Omental fat pad (tissue), 4 donors: Measurements from ENCODE around the gene DNHD1. TPM values are rescaled to one million over a fixed set of nuclear protein-coding genes. Genes with fewer than 3 reads are reported as not detected.

Experiments
- ATAC-seq: fragments of 150-250 bp; one replicate; pipeline ENCODE4 v1.9.1; 2016; ENCODE audit warnings: mild to moderate bottlenecking, moderate library complexity; ENCODE audit not compliant: low FRiP score
- DNase-seq: peaks from one replicate; pipeline ENCODE4 v3.0.0-alpha.2; 2019; ENCODE audit warnings: low spot score
- CTCF ChIP-seq, 3 donors: fragments of 450-650 bp; IDR thresholded peaks; one replicate each; pipeline ENCODE4 v1.5.1; 2016 to 2017; ENCODE audit warnings: antibody characterized with exemption in 3 of 3, mild to moderate bottlenecking in 3 of 3, moderate library complexity in 2 of 3
- total RNA-seq, 4 donors: library from RNA; depleted of rRNA; stranded (reverse); fragments of >200 nt; gene quantifications; one replicate each; pipeline ENCODE4 v1.1.0, GENCODE V29; 2016

DNHD1 gene
- total RNA-seq, 4 donors from 2014 or later: 11.7 to 20.5 (median 16.6) TPM

DNA sequence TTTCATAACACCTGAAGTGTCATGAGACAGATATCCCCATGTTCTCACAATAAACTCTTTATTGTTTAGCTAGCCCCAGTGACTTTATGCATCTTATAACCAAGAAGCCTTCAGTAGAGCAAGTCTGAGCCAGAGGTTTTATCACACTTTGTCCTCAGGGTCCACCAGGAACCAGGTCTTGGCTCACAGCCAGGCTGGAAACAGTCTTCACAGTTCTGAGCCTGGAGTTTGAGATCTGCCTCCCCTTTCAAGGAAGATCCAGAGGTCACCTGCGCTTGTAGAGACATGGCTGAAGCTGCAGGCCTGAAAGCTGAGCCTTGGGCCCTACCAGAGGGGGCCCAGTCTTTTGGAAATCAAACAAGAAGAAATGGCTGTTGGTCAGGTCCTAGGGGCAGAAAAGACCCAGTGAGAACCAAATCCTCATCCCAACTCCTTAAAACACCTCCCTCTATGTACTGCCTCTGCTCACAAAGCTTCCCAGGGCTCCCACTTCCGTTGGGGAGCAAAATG, 102.9 kb downstream of the DNHD1 start:
- ATAC-seq (no peak), DNase-seq (no peak)
- no peak for TF ChIP-seq CTCF (IDR thresholded peaks at IDR 0.05)

DNA sequence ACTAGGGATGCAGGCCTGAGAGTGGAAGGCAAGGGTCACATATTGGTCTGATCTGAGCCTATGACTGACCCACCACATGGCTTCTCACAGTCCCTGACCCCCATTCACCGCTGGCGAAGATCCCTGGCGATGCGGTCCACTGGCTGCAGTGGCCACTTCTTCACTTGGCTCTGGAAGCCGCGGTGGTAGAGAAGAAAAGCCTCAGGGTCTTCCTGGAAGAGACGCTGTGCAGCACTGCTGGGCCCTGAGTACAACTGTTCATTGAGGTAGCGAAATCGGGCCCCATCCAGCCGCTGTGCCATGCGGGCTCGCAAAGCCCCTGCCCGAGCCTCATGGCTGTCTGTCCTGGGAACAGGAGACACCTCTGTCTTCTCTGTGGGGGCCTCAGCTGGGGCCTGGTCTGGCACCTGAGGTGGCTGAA, 104.0 kb downstream of the DNHD1 start:
- ATAC-seq (no peak), DNase-seq (no peak)

GRCh38 chr11:6602096-6602940, 105.2 kb downstream of the DNHD1 start:
- ATAC-seq (no peak), DNase-seq (no peak)
- no peak for TF ChIP-seq CTCF (IDR thresholded peaks at IDR 0.05)

More for the DNA sequence above, 104.0 kb downstream of the DNHD1 start:
- no peak for TF ChIP-seq CTCF (IDR thresholded peaks at IDR 0.05)

DNA sequence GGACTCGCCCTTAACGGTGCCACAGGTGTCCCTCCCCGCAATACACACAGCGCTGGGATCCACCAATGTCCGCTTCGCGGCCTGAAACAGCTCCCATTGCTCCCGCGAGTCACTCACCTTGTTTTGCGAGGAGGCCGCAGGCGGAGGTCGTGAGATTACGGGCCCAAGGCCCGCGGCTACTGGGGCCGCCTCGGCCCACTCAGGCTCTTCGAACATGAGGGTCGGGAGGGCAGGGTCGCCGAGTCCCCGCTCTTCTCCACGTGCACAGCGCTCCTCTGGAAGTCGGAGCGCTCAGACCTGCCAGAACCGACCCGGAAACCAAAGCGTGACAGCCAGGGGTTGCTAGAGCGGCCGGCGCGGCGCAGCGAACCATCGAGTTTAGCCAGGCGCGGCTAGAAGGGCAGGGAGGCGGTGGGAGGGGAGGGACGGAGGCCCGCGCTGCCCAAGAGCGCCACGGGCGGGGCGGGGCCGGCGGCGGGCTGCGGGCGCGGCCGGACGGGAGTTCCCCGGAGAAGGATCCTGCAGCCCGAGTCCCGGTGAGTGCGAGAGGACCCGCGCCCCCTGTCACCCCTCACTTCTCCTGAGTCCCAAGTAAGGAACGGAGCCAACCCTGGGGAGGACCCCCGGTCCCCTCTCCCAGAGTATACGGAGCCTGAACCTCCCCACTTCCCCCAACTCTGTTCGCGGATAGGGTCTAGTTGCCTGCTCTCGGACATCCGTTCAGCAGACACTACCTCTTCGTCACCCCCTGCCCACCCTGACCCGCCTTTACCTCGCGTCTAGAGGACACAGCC, 106.4 kb downstream of the DNHD1 start, which contains the start of the genes ILK and RRP8:
Gene ILK (plus strand): TSS at position 488 of the 794 bp plus-strand sequence. CDS start 498 bp downstream, outside the sequence.
Gene RRP8 (minus strand): TSS at position 330 of the 794 bp plus-strand sequence. CDS start 114 bp downstream, at position 216.
- DNase-seq: peak; percentile 59
- no peak for TF ChIP-seq CTCF (IDR thresholded peaks at IDR 0.05)
- peak; percentile 92 for ATAC-seq

- no peak for TF ChIP-seq CTCF (IDR thresholded peaks at IDR 0.05)
Measured at GRCh38 chr11:6604081-6604626, 107.1 kb downstream of the DNHD1 start.

GRCh38 chr11:6604790-6605189, 107.7 kb downstream of the DNHD1 start:
- DNase-seq (no peak), ATAC-seq (no peak)
- no peak for TF ChIP-seq CTCF (IDR thresholded peaks at IDR 0.05)

More at GRCh38 chr11:6604081-6604626, 107.1 kb downstream of the DNHD1 start:
- no peak for DNase-seq
- ATAC-seq: peak; percentile 58
